HFF-Myc (cell line): ENCODE measurements around the gene ABCC5.

ENCODE experiments used
- DNase-seq: peaks from one replicate; pipeline ENCODE4 v3.0.0-alpha.2; 2011; ENCODE audit warnings: low read depth; ENCODE audit errors: extremely low read depth
- H3K4me3 ChIP-seq: replicated peaks from 2 replicates; pipeline ENCODE4 v1.5.1; 2011; ENCODE audit warnings: low read depth, mild to moderate bottlenecking, control low read depth, low read length
- CTCF ChIP-seq: IDR thresholded peaks from 2 replicates; pipeline ENCODE4 v1.5.1; 2012; ENCODE audit warnings: mild to moderate bottlenecking, low read depth, low read length, control low read depth; ENCODE audit errors: missing control alignments

The ABCC5 gene

GRCh38 chr3:184017672-184018423, at the start of gene ABCC5:
Gene ABCC5, minus strand, starts transcription at chr3:184017884. Its CDS starts 3,492 bp downstream, at chr3:184014392.
- peak within 1 kb of the TSS; percentile 96 for H3K4me3 ChIP-seq
- peak; percentile 80 for DNase-seq
- peak; percentile 12 for TF ChIP-seq CTCF

GRCh38 chr3:184066211-184066610, 48.5 kb upstream of the ABCC5 start:
- no peak for DNase-seq
- H3K4me3 ChIP-seq, result no peak overlapping the region

GRCh38 chr3:184062637-184063036, 45.0 kb upstream of the ABCC5 start:
- no peak for DNase-seq
- TF ChIP-seq CTCF, result no peak
- H3K4me3 ChIP-seq, result no peak overlapping the region

More at GRCh38 chr3:184066211-184066610, 48.5 kb upstream of the ABCC5 start:
- TF ChIP-seq CTCF, result no peak

GRCh38 chr3:184059424-184059823, 41.7 kb upstream of the ABCC5 start:
- no peak for DNase-seq
- H3K4me3 ChIP-seq, result no peak overlapping the region

GRCh38 chr3:184058029-184058428, 40.3 kb upstream of the ABCC5 start:
- DNase-seq, result no peak
- H3K4me3 ChIP-seq, result no peak overlapping the region
- no peak for TF ChIP-seq CTCF

More at GRCh38 chr3:184059424-184059823, 41.7 kb upstream of the ABCC5 start:
- no peak for TF ChIP-seq CTCF

GRCh38 chr3:184052767-184053166, 35.1 kb upstream of the ABCC5 start, which contains the start of gene HTR3C:
Gene HTR3C, plus strand, starts transcription at chr3:184053047. Its CDS starts 34 bp downstream, at chr3:184053081.
- no peak for DNase-seq
- TF ChIP-seq CTCF, result no peak
- H3K4me3 ChIP-seq, result no peak within 1 kb of the TSS
